Activated B cell treated with CpG ODN at 0.5 μM for 24 hours (primary cell): ENCODE measurements around the gene LRRC8C. TPM values are rescaled to one million over a fixed set of nuclear protein-coding genes. Genes with fewer than 3 reads are reported as not detected.

ENCODE experiments used
- ATAC-seq: fragments of 200-7000 bp; cut with Tn5 transposase; one replicate; pipeline ENCODE4 v1.10.0; 2021; ENCODE audit warnings: low read depth, mild to moderate bottlenecking, moderate library complexity
- CTCF ChIA-PET: fragments of 350-600 bp; sonication (Branson Sonifier 250); formaldehyde crosslinking; loops from one replicate; lab custom pipeline; 2021; ENCODE audit warnings: antibody characterized with exemption; lab: Charles Lee
- POLR2A ChIA-PET: fragments of 350-600 bp; sonication (Branson Sonifier 250); formaldehyde crosslinking; loops from one replicate; lab custom pipeline; 2021; ENCODE audit warnings: antibody characterized with exemption; lab: Charles Lee
- DNase-seq: peaks from one replicate; pipeline ENCODE4 v3.0.0; 2022
- H3K27ac Mint-ChIP-seq: one replicate; pipeline ENCODE4 v1.8.0; 2020; ENCODE audit warnings: mixed read lengths
- H3K27me3 Mint-ChIP-seq: one replicate; pipeline ENCODE4 v1.8.0; 2021; ENCODE audit warnings: mixed read lengths
- H3K36me3 Mint-ChIP-seq: one replicate; pipeline ENCODE4 v1.8.0; 2021; ENCODE audit warnings: low read depth, mixed read lengths
- H3K4me1 Mint-ChIP-seq: one replicate; pipeline ENCODE4 v1.8.0; 2021; ENCODE audit warnings: mixed read lengths
- H3K4me3 Mint-ChIP-seq: one replicate; pipeline ENCODE4 v1.8.0; 2020; ENCODE audit warnings: mild to moderate bottlenecking, mixed read lengths
- H3K9me3 Mint-ChIP-seq: one replicate; pipeline ENCODE4 v1.8.0; 2020; ENCODE audit warnings: mixed read lengths
- CTCF ChIP-seq: fragments of 200-600 bp; IDR thresholded peaks from one replicate; pipeline ENCODE4 v1.8.0; 2022; ENCODE audit warnings: antibody characterized with exemption, mild to moderate bottlenecking
- intact Hi-C: fragments of 100-400 bp; cut with micrococcal nuclease; formaldehyde crosslinking; loops from one replicate; pipeline ENCODE4 v1.15.1; 2024
- total RNA-seq: library from RNA; stranded (reverse); gene quantifications from 2 replicates; pipeline ENCODE4 v1.2.3, GENCODE V29; 2022

Gene LRRC8C
- total RNA-seq, 1 donor from 2014 or later = 8.4 TPM

- POLR2A ChIA-PET = no interaction called here
- Mint-ChIP-seq H3K9me3 (no peaks in the 10 kb centered on the region), H3K36me3 (no peaks in the 10 kb centered on the region), H3K4me1 (peaks cover 58% of the 10 kb centered on the region), H3K27me3 (no peaks in the 10 kb centered on the region), H3K27ac (peak overlapping the region; percentile 72), H3K4me3 (peak overlapping the region; percentile 35)
- CTCF ChIA-PET = interaction anchor here (1.1 to 1.7 kb wide), 2 partner anchors 10 to 89 kb away, joined by 3 to 8 read pairs; no protein-coding TSS in a partner anchor
- ATAC-seq (peak; percentile 31), DNase-seq (no peak)
- intact Hi-C loops = no loop called here
- no peak for TF ChIP-seq CTCF
Observed at GRCh38 chr1:89607156-89607555, 25.8 kb upstream of the LRRC8C start.

GRCh38 chr1:89607586-89608318, 25.2 kb upstream of the LRRC8C start:
- no peaks in the 10 kb centered on the region for H3K9me3 Mint-ChIP-seq
- H3K36me3 Mint-ChIP-seq = no peaks in the 10 kb centered on the region
- POLR2A ChIA-PET = no interaction called here
- CTCF ChIA-PET = interaction anchor here (1.0 to 1.7 kb wide), 3 partner anchors 10 to 124 kb away, joined by 3 to 8 read pairs (median 3); no protein-coding TSS in a partner anchor
- TF ChIP-seq CTCF = no peak
- no peaks in the 10 kb centered on the region for H3K27me3 Mint-ChIP-seq
- H3K27ac Mint-ChIP-seq = peak overlapping the region; percentile 72
- DNase-seq (no peak), ATAC-seq (peak; percentile 16)
- H3K4me3 Mint-ChIP-seq = peak overlapping the region; percentile 35
- H3K4me1 Mint-ChIP-seq = peaks cover 60% of the 10 kb centered on the region
- intact Hi-C loops = no loop called here

DNA sequence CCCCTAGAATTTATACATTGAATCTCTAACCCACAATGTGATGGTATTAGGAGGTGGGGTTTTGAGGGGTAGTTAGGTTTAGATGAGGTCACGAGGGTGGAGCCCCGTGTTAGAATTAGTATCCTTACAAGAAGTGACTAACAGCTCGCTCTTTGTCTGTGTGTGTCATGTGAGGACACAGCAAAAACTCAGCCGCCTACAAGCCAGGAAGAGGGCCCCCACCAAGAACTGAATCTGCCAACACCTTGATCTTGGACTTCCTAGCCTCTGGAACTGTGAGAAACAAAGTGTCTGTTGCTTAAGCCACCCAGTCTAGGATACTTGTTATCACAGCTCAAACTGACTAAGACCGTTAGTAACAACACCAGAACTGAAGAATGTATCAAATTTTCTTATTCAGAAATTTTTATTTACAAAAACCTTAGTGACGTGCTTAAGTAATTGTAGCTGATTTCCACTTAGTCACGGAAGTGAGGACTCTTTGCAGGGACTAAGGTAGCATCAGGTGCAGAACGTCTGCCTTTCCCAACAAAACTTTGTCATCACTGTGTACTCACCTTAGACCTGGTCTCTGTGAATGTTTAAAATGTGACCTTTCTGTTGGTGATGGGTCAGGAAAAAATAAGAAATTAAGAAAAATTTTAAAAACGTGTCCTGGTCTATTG, 24.5 kb upstream of the LRRC8C start:
- POLR2A ChIA-PET = no interaction called here
- DNase-seq (no peak), ATAC-seq (peak; percentile 22)
- H3K27me3 Mint-ChIP-seq = no peaks in the 10 kb centered on the region
- H3K4me1 Mint-ChIP-seq = peaks cover 60% of the 10 kb centered on the region
- intact Hi-C loops = no loop called here
- peak overlapping the region; percentile 6 for H3K4me3 Mint-ChIP-seq
- CTCF ChIA-PET = interaction anchor here (1.0 to 1.7 kb wide), 5 partner anchors 11 to 154 kb away, joined by 3 to 9 read pairs (median 3); partner anchors contain the start of gene LRRC8C
- H3K36me3 Mint-ChIP-seq = no peaks in the 10 kb centered on the region
- no peaks in the 10 kb centered on the region for H3K9me3 Mint-ChIP-seq
- no peak for TF ChIP-seq CTCF
- peak overlapping the region; percentile 70 for H3K27ac Mint-ChIP-seq

GRCh38 chr1:89608984-89609725, 23.8 kb upstream of the LRRC8C start:
- H3K27me3 Mint-ChIP-seq = no peaks in the 10 kb centered on the region
- ChIA-PET POLR2A (no interaction called here), CTCF (interaction anchor here (1.1 to 1.7 kb wide), 3 partner anchors 12 to 154 kb away, joined by 3 to 9 read pairs (median 8); partner anchors contain the start of gene LRRC8C)
- DNase-seq (no peak), ATAC-seq (no peak)
- peaks cover 60% of the 10 kb centered on the region for H3K4me1 Mint-ChIP-seq
- no peak overlapping the region for H3K27ac Mint-ChIP-seq
- intact Hi-C loops = no loop called here
- TF ChIP-seq CTCF = no peak
- no peaks in the 10 kb centered on the region for H3K36me3 Mint-ChIP-seq
- H3K4me3 Mint-ChIP-seq = peak overlapping the region; percentile 32
- no peaks in the 10 kb centered on the region for H3K9me3 Mint-ChIP-seq
